NCI-H128 (cell line): ENCODE data around the gene PRTG.
"Not testable (repeated sequence)": the region's sequence is repeated elsewhere in the genome, so short reads cannot be mapped to it uniquely, and the experiment has no call there.

ENCODE experiments used
- DNase-seq: peaks from one replicate; lab custom pipeline; 2025; ENCODE audit not compliant: unreplicated experiment; lab: John Stamatoyannopoulos, UW

Gene PRTG

DNA sequence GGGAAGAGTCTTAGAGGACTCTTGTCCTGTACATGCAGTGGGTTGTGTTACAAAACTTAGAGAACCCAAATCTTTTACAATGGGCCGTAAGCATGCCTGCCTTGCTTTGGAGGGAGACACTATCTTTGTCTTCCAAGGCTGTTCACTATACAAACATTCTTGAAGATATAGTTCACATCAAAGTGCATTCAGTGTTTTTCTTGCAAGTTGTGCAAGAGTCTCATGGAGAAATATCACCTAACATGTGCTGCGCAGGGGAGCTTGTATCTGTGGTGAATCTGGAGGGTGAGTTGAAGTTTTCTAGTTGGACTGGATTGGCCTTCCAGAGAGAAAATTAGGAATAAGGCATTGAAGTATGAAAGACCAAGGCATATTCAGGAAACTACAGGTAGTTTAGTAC is 7.8 kb upstream of the PRTG start:
- no peak for DNase-seq

DNA sequence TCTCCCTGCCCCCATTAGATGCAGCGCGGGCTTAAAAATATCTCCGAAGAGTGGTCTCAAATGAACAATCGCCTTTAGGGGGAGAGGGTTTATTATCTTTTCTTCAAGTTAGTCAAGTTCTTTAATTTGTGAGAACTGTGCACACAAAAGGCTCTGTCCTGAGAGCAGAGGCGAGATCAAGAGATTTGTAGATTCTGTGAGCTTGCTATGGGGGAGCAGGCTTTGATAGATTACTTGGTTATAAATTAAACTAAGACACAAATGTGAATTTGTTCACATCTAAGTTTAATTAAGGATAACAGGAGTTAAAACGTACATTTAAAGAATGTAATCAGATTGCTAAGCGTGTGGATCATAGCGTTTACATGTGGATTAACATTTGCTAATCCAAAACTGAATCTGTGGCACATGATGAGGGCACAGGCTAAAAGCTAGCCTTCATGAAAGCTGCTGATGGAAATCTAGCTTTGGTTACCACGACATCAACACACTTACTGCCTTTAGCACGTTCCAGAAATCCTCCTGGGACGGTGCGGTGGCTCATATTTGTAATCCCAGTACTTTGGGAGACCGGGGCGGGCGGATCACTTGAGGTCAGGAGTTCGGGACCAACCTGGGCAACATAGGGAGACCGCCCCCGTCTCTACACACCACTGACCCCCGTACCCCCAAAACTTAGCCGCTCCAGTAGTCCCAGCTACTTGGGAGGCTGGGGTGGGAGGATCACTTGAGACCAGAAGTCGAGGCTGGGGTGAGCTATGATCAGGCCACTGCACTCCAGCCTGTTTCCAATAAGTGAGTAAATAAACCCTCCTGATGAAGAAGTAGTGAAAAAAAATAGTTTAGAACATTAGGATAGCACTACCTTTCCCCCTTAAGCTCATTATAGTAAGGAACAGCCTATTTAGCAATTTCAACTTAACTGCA is 1.0 kb upstream of the PRTG start:
- DNase-seq: no peak

DNA sequence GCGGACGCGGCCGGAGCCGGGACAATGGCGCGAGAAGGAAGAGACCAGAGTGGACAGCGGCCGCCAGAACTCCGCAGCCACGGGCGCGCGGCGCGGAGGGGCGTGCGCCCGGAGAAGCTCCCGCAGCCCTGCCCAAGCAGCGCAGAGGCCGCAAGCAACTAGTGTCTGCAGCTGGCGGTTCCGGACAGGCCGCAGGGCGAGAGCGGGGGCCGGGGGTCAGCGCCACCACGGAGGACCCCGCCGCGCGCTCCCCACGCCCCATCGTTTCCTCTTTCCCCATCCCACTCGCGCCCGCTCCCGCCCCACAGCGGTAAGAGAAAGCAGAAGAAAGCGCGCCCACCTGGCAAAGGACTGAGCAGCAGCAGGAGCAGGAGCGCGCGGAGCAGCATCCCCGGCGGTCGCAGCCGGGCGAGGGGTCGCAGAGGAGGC is 440 bp downstream of the PRTG start:
- DNase-seq: no peak

DNA sequence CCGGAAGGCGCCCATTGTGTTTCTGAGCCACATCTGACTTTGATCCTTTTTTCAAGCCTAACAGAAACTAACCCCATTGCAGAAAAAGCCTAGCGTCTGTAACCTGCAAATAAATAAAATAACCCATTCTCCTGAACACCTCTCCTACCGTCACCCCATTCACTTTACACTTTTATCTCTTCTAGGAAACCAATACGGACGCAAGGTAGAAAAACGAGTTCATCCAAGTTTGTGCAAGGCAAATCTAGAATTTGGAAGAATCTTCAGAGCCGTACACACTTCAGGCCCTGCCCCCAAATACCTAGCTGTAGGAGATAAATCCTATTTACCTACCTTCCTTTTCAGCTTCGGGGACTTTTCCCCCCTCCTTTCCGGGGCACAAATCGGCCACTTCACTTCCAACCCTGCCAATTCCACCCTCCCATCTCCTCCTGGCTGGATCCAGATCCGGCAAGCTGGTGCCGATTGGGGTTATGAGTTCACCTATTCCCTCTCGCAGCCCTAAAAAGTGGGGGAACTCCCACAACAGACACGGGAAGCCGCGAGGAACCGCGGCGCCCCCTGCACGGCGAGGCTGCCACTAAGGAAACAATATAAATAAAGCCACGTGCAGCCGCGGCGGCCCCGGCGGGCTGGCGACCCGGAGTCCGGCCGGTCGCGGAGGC is 987 bp downstream of the PRTG start:
- DNase-seq: no peak

DNA sequence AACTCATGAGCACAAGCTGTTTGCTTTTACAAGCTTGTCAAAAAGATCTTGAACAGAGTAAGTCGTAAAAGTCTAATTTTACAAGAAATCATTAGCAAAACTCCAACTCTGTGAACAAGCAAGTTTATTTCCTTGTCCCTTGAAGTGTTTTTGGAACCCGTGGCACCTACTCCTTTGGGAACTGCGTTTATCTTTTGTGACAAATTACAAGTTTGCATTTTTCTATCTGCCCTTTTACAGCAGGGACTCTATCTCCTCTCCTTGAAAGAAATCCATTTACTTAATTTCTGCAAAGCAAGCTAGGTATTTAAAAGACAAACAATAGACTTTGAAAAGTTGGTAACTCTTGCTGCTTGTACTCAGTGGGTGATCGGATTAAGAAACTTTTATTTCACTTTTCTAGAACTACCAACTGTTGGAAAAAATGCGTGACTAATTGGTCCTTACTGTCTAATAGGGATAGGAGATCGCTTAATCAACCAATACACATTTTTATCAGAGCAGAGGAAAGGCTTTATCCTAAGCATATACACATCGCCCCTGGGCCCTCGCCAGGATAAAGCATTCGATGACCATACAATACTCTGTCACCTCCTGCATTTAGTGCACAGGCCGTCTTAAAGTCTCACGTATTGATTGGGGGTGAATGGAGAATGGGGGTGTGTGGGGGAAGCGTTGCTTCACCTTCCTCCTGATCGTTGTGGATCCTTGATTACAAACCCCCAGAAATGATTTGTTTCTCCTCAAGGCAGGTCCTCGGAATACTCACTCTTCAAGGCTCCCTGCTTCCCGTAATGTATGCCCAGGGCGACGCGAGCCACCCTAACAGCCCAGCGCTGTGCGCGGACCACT is 1.7 kb downstream of the PRTG start:
- DNase-seq: no peak

DNA sequence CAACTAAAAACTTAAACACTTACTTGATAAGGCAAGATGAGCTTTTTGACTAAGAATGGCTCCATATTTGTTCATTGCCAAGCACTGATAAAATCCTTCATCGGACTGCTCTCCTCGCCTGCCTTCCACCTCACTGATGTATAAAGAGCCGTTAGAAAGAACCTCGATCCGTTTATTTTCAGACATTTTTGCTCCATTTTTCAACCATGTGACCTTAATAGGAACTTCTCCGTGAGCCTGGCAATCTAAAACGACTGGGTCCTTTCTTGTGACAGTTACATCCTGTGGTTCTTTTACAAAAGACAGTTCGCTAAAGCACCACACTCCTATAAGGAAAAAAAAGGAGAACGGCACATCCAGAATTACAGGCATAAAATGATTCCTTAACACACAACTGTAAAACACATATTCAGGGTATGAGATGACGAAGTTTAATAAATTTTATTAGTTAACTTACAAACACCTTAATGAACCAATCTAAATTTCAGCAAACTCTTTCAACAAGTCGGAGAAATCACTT is 2.5 kb downstream of the PRTG start:
- no peak for DNase-seq

DNA sequence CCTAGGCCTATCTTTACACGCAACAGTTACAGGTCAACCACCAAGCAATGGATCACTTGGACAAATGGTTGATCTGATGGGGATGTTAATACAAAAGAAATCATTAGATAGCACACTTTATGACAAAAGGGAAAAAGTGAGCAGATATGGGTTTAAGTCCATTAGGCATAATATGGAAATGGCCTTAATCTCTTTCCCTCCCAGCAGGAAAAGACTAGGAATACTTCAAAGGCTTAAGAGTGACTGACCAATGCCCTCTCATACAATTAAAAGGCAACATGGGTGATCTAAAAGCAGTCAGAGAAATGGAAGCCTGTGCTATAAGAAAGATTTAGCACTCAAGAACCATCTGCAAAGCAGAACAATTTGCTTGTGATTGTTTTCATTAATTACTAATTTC is 3.3 kb downstream of the PRTG start:
- DNase-seq: no peak

DNA sequence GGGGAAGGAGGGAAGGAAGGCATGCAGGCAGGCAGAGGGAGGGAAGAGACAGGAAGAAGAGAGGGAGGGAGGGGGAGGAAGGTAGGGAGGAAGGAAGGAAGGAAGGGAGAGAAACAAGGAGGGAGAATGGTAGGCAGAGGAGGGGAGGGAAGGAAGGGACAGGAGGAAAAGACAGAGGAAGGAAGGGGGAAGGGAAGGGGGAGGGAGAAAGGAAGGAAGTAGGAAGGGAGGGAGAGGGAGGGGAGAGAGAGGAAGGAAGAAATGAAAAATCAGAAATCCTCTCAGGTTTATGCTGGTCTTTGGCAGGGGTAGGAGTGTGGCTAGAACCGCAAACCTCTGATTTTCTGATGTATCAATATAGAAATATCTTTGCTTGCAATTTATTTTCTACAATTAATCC is 4.2 kb downstream of the PRTG start:
- no peak for DNase-seq

DNA sequence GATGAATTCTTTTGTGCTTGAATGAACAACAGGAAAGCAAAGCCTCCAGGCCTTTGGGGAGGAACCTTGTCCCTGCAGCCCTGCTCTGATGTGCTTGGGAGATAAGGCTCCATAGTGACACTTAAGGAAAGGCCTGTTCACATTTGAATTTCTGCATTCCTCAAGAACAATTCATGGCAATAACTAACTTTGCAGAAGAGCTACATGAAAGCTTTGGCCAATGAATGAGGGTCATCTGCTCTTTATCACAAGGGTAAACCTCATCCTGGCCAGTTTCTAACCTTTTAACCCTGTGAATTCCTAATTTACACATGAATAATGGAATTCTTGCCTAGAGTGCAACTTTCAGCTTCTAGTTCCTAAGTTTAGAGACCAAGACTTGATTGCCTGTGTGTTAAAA is 5.6 kb downstream of the PRTG start:
- no peak for DNase-seq

DNA sequence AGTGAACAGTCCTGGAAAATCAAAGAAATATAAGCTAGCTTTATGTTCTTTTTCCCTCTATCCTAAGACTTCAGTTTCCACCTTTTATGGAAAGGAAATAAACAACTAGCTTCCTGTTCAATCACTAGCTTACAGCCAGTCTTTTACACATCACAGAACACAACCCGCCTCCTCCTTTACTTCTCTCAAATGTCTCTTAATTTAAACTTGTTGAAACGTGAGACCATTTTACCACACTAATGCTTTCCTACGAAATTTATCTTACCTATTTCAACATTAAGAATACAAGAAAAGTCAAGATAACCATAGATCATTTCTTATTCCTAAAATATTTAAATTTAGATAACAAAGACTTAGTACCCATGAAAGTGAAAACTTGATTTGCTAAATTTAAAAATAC is 6.2 kb downstream of the PRTG start:
- no peak for DNase-seq

DNA sequence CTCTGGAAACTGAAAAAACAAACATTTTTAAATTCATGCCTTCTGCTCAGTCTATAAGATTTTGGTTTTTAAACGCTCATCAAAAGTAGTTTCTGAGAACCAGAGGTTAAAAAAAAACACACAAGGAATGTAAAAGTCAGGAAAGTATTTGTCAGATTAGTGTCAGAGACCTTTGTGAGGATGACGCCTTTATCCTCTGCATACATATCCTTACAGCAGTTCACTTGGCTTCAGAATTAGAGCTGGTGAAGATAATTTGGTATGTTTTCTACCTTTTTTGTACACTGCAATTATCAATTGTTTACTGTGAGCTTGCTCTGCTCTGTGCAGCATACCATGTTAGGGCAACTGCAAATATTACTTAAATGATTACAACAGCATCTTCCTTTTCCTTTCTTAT is 8.3 kb downstream of the PRTG start:
- DNase-seq: no peak

DNA sequence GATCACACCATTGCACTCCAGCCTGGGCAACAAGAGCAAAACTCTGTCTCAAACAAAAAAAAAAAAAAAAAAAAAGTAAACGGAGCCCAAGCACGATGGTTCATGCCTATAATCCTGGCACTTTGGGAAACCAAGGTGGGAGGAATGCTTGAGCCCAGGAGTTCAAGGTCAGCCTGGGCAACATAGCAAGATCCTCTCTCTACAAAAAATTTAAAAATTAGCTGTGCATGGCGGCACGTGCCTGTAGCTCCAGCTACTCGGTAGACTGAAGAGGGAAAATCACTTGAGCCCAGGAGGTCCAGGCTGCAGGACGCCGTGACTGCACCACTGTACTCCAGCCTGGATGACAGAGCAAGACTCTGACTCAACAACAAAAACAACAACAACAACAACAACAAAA is 9.5 kb downstream of the PRTG start:
- not testable (repeated sequence) for DNase-seq

DNA sequence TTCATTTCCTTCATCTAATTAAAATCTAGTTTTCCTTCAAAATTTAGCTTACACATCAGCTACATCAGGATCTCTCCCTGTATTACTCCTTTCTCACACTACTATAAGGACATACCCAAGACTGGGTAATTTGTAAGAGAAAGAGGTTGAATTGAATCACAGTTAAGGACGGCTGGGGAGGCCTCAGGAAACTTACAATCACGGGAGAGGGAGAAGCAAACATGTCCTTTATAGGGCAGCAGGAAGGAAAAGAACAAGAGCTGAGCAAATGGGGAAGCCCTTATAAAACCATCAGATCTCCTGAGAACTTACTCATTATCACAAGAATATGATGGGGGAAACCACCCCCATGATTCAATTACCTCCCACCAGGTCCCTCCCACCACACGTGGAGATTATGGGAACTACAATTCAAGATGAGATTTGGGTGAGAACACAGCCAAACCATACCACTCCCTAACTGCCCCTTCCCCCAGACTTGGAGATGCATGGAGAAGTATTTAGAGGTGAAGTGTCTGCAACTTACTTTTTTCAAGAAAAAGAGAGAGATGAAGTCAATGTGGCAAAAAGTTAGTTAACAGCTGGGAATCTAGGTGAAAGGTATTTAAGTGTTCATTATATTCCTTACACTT is 21.3 kb downstream of the PRTG start:
- no peak for DNase-seq

DNA sequence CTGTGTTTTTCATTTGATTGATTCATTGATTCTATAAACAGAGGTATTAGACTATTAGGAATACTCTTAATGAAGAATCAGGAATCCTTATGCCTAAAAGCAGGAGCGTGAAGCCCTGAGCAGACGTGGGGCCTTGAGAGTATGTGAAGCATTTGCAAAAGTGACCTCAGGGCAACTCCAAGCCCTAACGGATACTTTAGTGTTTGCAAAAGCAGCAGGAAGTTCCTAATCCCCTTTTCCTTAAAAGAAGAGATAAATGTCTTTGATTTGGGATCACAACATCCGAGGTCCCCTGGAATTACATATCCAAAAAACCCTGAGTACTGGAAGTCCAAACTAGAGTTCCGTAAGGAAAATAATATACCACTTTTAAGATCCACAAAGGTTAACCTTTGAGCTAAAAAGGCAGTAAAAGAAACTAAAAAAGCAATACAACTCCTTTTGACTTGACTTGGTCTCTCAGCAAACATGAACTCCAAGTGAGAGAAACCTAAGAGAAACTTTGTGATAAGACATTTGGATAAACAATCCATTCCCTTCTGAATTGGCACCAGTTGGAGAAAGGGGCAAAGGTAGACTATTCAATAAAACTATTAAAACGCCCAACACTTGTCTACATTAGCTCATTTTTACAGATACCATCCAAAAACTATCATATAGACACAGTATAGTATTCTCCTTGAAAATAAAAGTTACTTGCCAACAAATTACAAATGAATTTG is 27.4 kb downstream of the PRTG start:
- no peak for DNase-seq

DNA sequence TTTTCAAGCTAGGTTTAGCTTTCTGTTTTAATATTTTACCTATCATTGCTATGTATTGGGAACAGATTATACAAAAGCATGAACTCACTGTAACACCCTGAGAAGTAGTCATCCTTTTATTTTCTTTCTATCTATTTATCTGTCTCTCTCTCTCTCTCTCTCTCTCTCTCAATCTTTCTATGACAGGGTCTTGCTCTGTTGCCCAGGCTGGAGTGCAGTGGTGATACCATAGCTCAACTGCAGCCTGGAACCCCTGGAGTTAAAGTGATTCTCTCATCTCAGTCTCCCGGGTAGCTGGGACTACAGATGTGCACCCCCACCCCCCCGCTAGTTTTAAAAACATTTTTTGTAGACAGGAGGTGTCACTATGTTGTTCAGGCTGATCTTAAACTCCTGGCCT is 28.9 kb downstream of the PRTG start:
- DNase-seq: no peak

DNA sequence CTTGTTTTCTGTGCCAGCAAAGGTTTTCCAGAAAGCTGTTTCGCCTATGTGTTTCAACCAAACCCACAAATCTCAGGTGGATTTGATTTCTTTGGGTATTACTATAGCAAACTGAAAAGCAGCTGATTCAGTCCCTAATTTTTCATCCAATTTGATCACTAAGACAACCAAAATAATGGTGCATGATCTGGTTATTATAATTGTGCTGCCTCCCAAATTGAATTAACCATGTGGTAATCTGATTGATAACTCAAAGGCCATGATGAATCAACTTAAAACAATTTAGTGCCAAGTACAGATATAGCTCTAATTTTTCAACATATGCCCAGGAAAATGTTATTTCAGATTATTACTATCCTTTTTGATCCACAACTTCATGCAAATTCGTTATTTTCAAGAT is 30.6 kb downstream of the PRTG start:
- no peak for DNase-seq

DNA sequence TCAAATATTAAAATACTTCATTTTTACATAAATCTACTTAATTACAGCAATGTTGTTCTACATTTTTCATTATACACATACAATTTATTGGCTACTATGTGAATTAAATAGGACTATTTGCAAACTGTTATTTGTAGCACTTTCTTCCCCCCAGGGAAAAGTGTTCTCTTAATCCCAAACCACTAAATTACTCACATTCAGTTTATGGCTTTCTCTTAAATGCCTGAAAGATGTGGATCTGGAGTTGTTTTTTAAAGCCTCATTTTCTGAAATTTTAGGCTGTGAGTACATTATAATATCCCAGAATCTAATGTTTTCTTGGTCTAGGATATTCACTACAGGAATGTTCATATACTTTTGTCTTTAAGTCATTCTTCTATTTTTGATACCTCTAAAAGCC is 32.7 kb downstream of the PRTG start:
- no peak for DNase-seq

DNA sequence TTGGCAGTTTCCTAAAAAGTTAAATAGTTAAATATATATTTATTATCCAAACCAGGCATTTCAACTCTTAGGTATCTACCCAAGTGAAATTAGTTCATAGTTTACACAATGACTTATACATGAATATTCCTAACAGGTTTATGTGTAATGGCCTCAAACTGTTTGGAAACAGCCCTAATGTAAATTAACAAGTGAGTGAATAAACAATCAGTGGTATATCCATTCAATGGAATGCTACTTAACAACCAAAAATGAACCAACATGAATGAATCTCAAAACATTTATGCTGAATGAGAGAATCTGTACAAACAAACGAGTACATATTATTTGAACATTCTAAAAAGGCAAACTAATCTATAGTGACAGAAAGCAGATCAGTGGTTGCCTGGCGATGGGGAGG is 33.5 kb downstream of the PRTG start:
- DNase-seq: no peak

DNA sequence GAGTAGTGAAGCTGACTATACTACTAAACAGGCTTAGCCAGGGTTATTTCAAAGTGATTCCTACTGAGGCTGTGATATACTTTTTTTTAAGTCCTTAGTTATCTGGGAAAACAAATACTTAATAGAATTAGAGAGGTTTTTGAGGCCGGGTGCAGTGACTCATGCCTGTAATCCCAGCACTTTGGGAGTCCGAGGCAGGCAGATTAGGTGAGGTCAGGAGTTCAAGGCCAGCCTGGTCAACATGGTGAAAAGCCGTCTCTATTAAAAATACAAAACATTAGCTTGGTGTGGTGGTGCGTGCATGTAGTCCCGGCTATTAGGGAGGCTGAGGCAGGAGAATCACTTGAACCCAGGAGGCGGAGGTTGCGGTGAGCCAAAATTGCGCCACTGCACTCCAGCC is 34.2 kb downstream of the PRTG start:
- no peak for DNase-seq

DNA sequence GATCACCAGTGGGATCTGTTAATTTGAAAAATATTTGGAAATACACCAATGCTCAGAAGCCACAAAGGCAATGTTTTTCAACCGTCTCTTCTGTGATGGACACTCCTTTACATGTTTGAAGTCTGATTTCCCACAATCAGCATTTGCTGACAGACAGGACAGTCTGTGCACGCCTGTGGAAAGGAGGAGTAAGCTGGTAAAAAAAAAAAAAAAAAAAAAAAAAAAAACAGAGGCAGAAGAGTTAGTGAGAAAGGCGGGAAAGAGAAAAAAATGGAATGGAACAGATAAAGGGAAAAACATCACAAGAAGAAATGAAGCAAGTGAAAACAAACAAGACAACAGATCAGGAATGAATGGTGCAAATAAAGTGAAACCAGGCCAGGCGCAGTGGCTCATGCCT is 35.0 kb downstream of the PRTG start:
- DNase-seq: no peak
